Measurements from ENCODE around the gene CNTN4. TPM values are rescaled to one million over a fixed set of nuclear protein-coding genes. Genes with fewer than 3 reads are reported as not detected.

The CNTN4 gene
- total and polyA plus RNA-seq, 2 donors (not counting 3 experiments of a cell fraction or from before 2014, with no cell fraction given) = not detected

DNA sequence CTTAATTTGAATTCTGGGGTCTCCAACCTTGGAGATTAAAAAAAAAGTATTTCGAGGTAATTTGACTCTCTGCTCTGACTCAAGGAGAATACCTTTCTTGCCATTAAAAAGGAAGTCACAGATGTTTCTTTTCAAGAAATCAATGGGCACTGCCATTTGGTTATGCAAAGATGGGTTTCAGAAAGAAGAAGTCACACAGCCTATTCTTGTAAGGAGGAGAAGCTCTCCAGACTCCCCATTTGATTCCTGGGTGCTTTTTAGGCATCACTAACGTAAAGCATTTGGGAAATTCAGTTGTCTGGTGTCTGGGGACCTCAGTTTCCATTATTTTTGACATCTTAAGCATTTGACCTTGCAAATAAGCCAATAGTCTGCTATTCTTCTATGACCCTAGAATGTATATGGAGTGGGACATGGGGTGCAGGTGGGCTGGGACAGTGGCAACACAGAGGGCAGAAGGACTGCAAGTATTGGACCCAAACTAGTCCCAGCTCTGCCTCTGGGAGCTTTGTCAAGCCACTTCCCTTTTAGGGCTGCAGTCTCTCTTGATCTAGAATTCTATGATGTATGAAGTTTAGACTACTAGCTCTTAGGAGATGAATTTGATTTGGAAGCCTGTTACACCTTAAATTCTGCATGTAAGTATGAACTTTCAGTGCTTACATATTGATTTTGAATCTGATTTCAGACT lies 983.7 kb downstream of the CNTN4 start:
- Histone ChIP-seq H3K4me1 (ENCODE audit: control insufficient read depth, extremely low read depth, insufficient read depth, low read length) (no peaks in the 10 kb centered on the region), H2AFZ (ENCODE audit: low read depth, low read length) (no peak overlapping the region), H3K9ac (replicated peaks; ENCODE audit: extremely low read depth, insufficient read depth, low read length) (no peak overlapping the region), H3K27ac (ENCODE audit: insufficient read depth, low read depth, low read length) (no peak overlapping the region), H3K36me3 (ENCODE audit: control insufficient read depth in 2 of 2, extremely low read depth in 1 of 2, insufficient read depth in 2 of 2, low read length in 2 of 2) (no peaks in the 10 kb centered on the region), H4K20me1 (replicated peaks; ENCODE audit: control insufficient read depth, extremely low read depth, insufficient read depth, low read length) (no peaks in the 10 kb centered on the region), H3K9me3 (replicated peaks; ENCODE audit: control insufficient read depth, insufficient read depth, low read length) (no peaks in the 10 kb centered on the region), H3K9me1 (replicated peaks; ENCODE audit: control insufficient read depth, extremely low read depth, insufficient read depth, low read length) (no peaks in the 10 kb centered on the region), H3K27me3 (ENCODE audit: control insufficient read depth in 2 of 2, insufficient read depth in 2 of 2, low read length in 2 of 2) (no peaks in the 10 kb centered on the region), H3K4me2 (ENCODE audit: insufficient read depth, low read length) (no peak overlapping the region), H3K79me2 (ENCODE audit: control insufficient read depth, insufficient read depth, low read length) (no peaks in the 10 kb centered on the region), H3K4me3 (replicated peaks in 1 of 3; ENCODE audit: insufficient read depth in 1 of 3, low read depth in 1 of 3, low read length in 3 of 3) (no peak overlapping the region)
- intact Hi-C loops (cut with micrococcal nuclease) (no loop called here), dilution Hi-C loops (cut with MboI; ENCODE audit: extremely low pct_ligation_motif_present, low sequenced_read_pairs) (no loop called here)
- FAIRE-seq (no peak), DNase-seq (ENCODE audit: low read depth, low spot score) (no peak)
- POLR2A ChIA-PET = no interaction called here
- no peak for TF ChIP-seq POLR2AphosphoS5 (IDR thresholded peaks at IDR 0.05; ENCODE audit: insufficient read depth, low read depth, low read length)
- no peak for TF ChIP-seq GATA2 (IDR thresholded peaks at IDR 0.05; ENCODE audit: insufficient read depth, insufficient read length, low read depth, low read length)
- TF ChIP-seq, protein P1, sequence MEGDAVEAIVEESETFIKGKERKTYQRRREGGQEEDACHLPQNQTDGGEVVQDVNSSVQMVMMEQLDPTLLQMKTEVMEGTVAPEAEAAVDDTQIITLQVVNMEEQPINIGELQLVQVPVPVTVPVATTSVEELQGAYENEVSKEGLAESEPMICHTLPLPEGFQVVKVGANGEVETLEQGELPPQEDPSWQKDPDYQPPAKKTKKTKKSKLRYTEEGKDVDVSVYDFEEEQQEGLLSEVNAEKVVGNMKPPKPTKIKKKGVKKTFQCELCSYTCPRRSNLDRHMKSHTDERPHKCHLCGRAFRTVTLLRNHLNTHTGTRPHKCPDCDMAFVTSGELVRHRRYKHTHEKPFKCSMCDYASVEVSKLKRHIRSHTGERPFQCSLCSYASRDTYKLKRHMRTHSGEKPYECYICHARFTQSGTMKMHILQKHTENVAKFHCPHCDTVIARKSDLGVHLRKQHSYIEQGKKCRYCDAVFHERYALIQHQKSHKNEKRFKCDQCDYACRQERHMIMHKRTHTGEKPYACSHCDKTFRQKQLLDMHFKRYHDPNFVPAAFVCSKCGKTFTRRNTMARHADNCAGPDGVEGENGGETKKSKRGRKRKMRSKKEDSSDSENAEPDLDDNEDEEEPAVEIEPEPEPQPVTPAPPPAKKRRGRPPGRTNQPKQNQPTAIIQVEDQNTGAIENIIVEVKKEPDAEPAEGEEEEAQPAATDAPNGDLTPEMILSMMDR (IDR thresholded peaks at IDR 0.05; ENCODE audit: extremely low read depth in 1 of 2, insufficient read depth in 1 of 2, low read depth in 1 of 2, low read length in 2 of 2) = no peak
- no peak for TF ChIP-seq EZH2 (IDR thresholded peaks at IDR 0.05; ENCODE audit: borderline replicate concordance, low read depth, low read length, severe bottlenecking)
- no peak for TF ChIP-seq JUN (IDR thresholded peaks at IDR 0.05; ENCODE audit: borderline replicate concordance, insufficient read depth, insufficient read length, low read depth)
- TF ChIP-seq, protein P2, sequence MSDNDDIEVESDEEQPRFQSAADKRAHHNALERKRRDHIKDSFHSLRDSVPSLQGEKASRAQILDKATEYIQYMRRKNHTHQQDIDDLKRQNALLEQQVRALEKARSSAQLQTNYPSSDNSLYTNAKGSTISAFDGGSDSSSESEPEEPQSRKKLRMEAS (IDR thresholded peaks at IDR 0.05; ENCODE audit: insufficient read depth, insufficient read length) = no peak
- TF ChIP-seq POLR2A (IDR thresholded peaks at IDR 0.05; ENCODE audit: low read depth, low read length) = no peak
- no peak for TF ChIP-seq FOS (IDR thresholded peaks at IDR 0.05; ENCODE audit: borderline replicate concordance, insufficient read depth, low read length)
- TF ChIP-seq MYC (IDR thresholded peaks at IDR 0.05; ENCODE audit: low read depth, low read length) = no peak
- CTCF ChIA-PET = no interaction called here
- no TSS peak for BruUV-seq (replicated peaks)

Measured in endothelial cell of umbilical vein (primary cell).